ENCODE results near the gene CDH20.
"Not testable (repeated sequence)": the region's sequence is repeated elsewhere in the genome, so short reads cannot be mapped to it uniquely, and the experiment has no call there.

Gene CDH20

GRCh38 chr18:61337527-61337926, 4.3 kb downstream of the CDH20 start:
- DNase-seq (ENCODE audit: extremely low spot score, insufficient read length, low read depth) (no peak), FAIRE-seq (no peak)

GRCh38 chr18:61340148-61340547, 6.9 kb downstream of the CDH20 start:
- no peak for DNase-seq (ENCODE audit: extremely low spot score, insufficient read length, low read depth)
- no peak for FAIRE-seq

- FAIRE-seq: no peak
Measured at GRCh38 chr18:61348230-61348629, 15.0 kb downstream of the CDH20 start.

GRCh38 chr18:61350578-61350977, 17.3 kb downstream of the CDH20 start:
- DNase-seq (ENCODE audit: extremely low spot score, insufficient read length, low read depth) (no peak), FAIRE-seq (no peak)

More at GRCh38 chr18:61348230-61348629, 15.0 kb downstream of the CDH20 start:
- no peak for DNase-seq (ENCODE audit: extremely low spot score, insufficient read length, low read depth)

GRCh38 chr18:61352059-61352458, 18.8 kb downstream of the CDH20 start:
- DNase-seq (ENCODE audit: extremely low spot score, insufficient read length, low read depth): no peak

GRCh38 chr18:61352611-61353010, 19.4 kb downstream of the CDH20 start:
- no peak for DNase-seq (ENCODE audit: extremely low spot score, insufficient read length, low read depth)
- FAIRE-seq: no peak

More at GRCh38 chr18:61352059-61352458, 18.8 kb downstream of the CDH20 start:
- no peak for FAIRE-seq

- FAIRE-seq (peak; percentile 69), DNase-seq (ENCODE audit: extremely low spot score, insufficient read length, low read depth) (peak; percentile 15)
Measured at GRCh38 chr18:61360404-61361383, 27.5 kb downstream of the CDH20 start.

GRCh38 chr18:61362511-61362910, 29.3 kb downstream of the CDH20 start:
- no peak for FAIRE-seq
- DNase-seq (ENCODE audit: extremely low spot score, insufficient read length, low read depth): no peak

- FAIRE-seq (no peak), DNase-seq (ENCODE audit: extremely low spot score, insufficient read length, low read depth) (no peak)
Measured at GRCh38 chr18:61364953-61365352, 31.7 kb downstream of the CDH20 start.

GRCh38 chr18:61368001-61368400, 34.8 kb downstream of the CDH20 start:
- DNase-seq (ENCODE audit: extremely low spot score, insufficient read length, low read depth) (no peak), FAIRE-seq (no peak)

- not testable (repeated sequence) for DNase-seq (ENCODE audit: extremely low spot score, insufficient read length, low read depth); FAIRE-seq
Measured at GRCh38 chr18:61369671-61370070, 36.4 kb downstream of the CDH20 start.

GRCh38 chr18:61371111-61371510, 37.9 kb downstream of the CDH20 start:
- no peak for FAIRE-seq

GRCh38 chr18:61379827-61380226, 46.6 kb downstream of the CDH20 start:
- DNase-seq (ENCODE audit: extremely low spot score, insufficient read length, low read depth) (no peak), FAIRE-seq (no peak)

More at GRCh38 chr18:61371111-61371510, 37.9 kb downstream of the CDH20 start:
- no peak for DNase-seq (ENCODE audit: extremely low spot score, insufficient read length, low read depth)

- FAIRE-seq: no peak
- no peak for DNase-seq (ENCODE audit: extremely low spot score, insufficient read length, low read depth)
Measured at GRCh38 chr18:61388010-61388409, 54.8 kb downstream of the CDH20 start.

GRCh38 chr18:61394983-61395382, 61.8 kb downstream of the CDH20 start:
- DNase-seq (ENCODE audit: extremely low spot score, insufficient read length, low read depth) (no peak), FAIRE-seq (no peak)

GRCh38 chr18:61397222-61397621, 64.0 kb downstream of the CDH20 start:
- DNase-seq (ENCODE audit: extremely low spot score, insufficient read length, low read depth) (no peak), FAIRE-seq (no peak)

GRCh38 chr18:61398961-61399705, 65.9 kb downstream of the CDH20 start:
- DNase-seq (ENCODE audit: extremely low spot score, insufficient read length, low read depth): no peak
- FAIRE-seq: no peak

- no peak for DNase-seq (ENCODE audit: extremely low spot score, insufficient read length, low read depth)
- FAIRE-seq: no peak
Measured at GRCh38 chr18:61400016-61400635, 66.9 kb downstream of the CDH20 start.

- FAIRE-seq (no peak), DNase-seq (ENCODE audit: extremely low spot score, insufficient read length, low read depth) (no peak)
Measured at GRCh38 chr18:61400716-61401115, 67.5 kb downstream of the CDH20 start.

- DNase-seq (ENCODE audit: extremely low spot score, insufficient read length, low read depth) (no peak), FAIRE-seq (no peak)
Measured at GRCh38 chr18:61402726-61403125, 69.5 kb downstream of the CDH20 start.

All from GM18507 (cell line).